GM23248 (cell line): ENCODE results near the gene TSSC4.

Source experiments
- EZH2 ChIP-seq: fragments of 200-600 bp; sonication (generic); IDR thresholded peaks from 2 replicates; pipeline ENCODE4 v1.6.1; 2018; ENCODE audit warnings: antibody characterized with exemption, mild to moderate bottlenecking; ENCODE audit not compliant: insufficient read depth, poor library complexity, severe bottlenecking
- EZH2phosphoT487 ChIP-seq: fragments of 200-600 bp; sonication (generic); IDR thresholded peaks from 2 replicates; pipeline ENCODE4 v1.6.1; 2018; ENCODE audit warnings: antibody characterized with exemption, moderate library complexity, mild to moderate bottlenecking, low read depth; ENCODE audit not compliant: insufficient read depth

DNA sequence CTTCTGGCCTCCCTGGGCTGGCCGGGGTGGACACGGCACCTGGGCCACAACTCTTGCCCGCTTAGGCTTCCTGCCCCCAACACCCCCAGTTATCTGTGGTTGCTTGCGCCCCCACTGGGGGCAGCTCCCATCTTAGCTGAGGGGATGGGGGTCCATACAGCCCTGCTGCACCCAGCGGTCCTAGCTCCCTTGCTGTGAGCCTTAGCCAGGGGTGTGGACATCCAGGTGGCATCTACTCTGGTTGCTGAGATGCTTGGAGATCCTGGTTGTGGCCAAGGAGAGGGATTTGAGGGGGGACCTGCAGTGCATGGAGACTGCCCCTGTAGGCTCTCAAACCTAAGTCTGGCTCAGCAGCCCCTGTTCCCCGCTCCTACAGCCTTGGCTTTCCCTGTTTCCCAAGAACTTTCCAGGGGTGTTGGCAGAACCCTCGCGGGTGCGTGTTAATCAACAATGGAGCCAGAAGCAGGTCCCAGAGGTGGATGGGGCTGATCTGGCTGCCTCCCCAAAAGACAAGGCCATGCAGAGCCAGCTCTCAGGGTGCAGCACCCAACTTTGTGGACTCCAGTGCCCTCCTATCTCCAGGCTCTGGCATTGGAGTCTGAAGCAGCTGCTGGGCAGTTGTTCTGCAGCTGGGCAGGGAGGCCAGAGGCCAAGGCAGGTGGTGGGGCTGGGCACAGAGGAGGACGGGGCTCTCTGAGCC lies 47.6 kb downstream of the TSSC4 start:
- TF ChIP-seq EZH2, result no peak
- no peak for TF ChIP-seq EZH2phosphoT487
